ENCODE data around the gene NOL11. TPM values are rescaled to one million over a fixed set of nuclear protein-coding genes. Genes with fewer than 3 reads are reported as not detected.

NOL11 gene
- total RNA-seq, 2 donors from 2014 or later: 26.1 to 32.4 TPM

- ATAC-seq: no peak
- intact Hi-C loops (cut with DNase I): no loop called here
- no peak for DNase-seq
Observed at GRCh38 chr17:67785504-67785903, 67.8 kb downstream of the NOL11 start.

Other genes starting within 250 kb of the NOL11 start
- 10 to 100 TPM; 84.8 to 85.2 TPM for gene BPTF, start 107.6 kb downstream of the NOL11 start, total RNA-seq

All from left cardiac atrium (tissue), 4 donors.